Measurements from ENCODE around the gene ACSS1. TPM values are rescaled to one million over a fixed set of nuclear protein-coding genes. Genes with fewer than 3 reads are reported as not detected.

Gene ACSS1
- total RNA-seq, 1 donor: 1.4 TPM

DNA sequence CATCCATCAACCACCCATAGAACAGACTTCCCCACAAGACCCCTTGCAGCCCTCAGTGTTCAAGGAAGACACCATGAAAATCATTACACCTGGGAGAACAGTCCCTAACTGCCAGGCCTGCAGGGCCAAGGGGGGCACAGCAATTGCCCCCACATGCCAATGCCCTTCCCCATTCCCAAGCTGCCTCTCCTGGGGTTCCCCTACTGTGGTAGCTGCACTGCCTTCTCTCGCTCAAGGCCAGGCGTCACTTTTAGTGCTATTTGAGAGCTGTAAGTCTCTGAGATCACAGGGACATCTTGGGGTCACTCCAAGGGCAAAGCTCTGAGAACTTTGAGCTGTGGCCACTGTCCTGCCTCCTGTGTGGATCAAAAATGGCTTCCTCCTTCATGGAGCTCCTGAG is 6.0 kb upstream of the ACSS1 start:
- H3K9me3 ChIP-seq (ENCODE audit: low read depth, low read length): no peaks in the 10 kb centered on the region
- H3K27ac ChIP-seq (ENCODE audit: low read depth, low read length): no peak overlapping the region
- H3K36me3 ChIP-seq (ENCODE audit: insufficient read depth, low read length): no peaks in the 10 kb centered on the region
- no peak overlapping the region for H3K4me3 ChIP-seq (ENCODE audit: insufficient read depth, low read length)
- no peaks in the 10 kb centered on the region for H3K79me2 ChIP-seq (ENCODE audit: insufficient read depth, low read length)
- H2AFZ ChIP-seq (ENCODE audit: low read length): no peak overlapping the region
- no peaks in the 10 kb centered on the region for H3K4me1 ChIP-seq (ENCODE audit: insufficient read depth, low read length)
- no peaks in the 10 kb centered on the region for H4K20me1 ChIP-seq (ENCODE audit: insufficient read depth, low read length)
- TF ChIP-seq CTCF (IDR thresholded peaks at IDR 0.05; ENCODE audit: extremely low read depth, low read depth, low read length): no peak
- peaks cover 80% of the 10 kb centered on the region for H3K27me3 ChIP-seq (ENCODE audit: insufficient read depth, low read length)
- peak; percentile 15 for DNase-seq (ENCODE audit: insufficient read length, low spot score, missing footprints)
- no peak overlapping the region for H3K4me2 ChIP-seq (ENCODE audit: insufficient read depth, low read length)

GRCh38 chr20:25063546-25063945 is 5.6 kb upstream of the ACSS1 start:
- H3K4me2 ChIP-seq (ENCODE audit: insufficient read depth, low read length): no peak overlapping the region
- no peaks in the 10 kb centered on the region for H3K36me3 ChIP-seq (ENCODE audit: insufficient read depth, low read length)
- peaks cover under 1% of the 10 kb centered on the region for H3K4me1 ChIP-seq (ENCODE audit: insufficient read depth, low read length)
- no peak overlapping the region for H3K27ac ChIP-seq (ENCODE audit: low read depth, low read length)
- H3K79me2 ChIP-seq (ENCODE audit: insufficient read depth, low read length): no peaks in the 10 kb centered on the region
- no peaks in the 10 kb centered on the region for H4K20me1 ChIP-seq (ENCODE audit: insufficient read depth, low read length)
- no peak for TF ChIP-seq CTCF (IDR thresholded peaks at IDR 0.05; ENCODE audit: extremely low read depth, low read depth, low read length)
- H2AFZ ChIP-seq (ENCODE audit: low read length): no peak overlapping the region
- H3K9me3 ChIP-seq (ENCODE audit: low read depth, low read length): no peaks in the 10 kb centered on the region
- H3K27me3 ChIP-seq (ENCODE audit: insufficient read depth, low read length): peaks cover 80% of the 10 kb centered on the region
- peak; percentile 65 for DNase-seq (ENCODE audit: insufficient read length, low spot score, missing footprints)
- H3K4me3 ChIP-seq (ENCODE audit: insufficient read depth, low read length): no peak overlapping the region

DNA sequence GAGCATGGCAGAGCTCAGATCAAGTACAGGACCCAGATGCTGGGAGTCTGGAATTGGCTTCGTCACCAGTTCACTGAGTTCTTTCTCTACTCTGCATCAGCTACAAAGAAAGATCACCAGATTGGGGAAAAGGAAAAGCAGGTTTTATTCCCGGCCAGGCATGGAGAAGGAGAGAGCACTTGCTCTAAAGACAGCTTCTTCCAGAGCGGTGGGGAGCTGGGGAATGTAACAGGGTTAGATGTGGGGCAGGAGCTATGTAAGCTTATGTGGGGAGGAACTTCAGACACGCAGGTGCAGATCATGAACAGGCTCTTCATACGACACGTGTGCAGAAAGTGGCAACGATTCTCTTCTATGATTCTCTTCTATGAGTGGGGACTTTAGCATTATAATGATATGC is 4.9 kb upstream of the ACSS1 start:
- peaks cover 4% of the 10 kb centered on the region for H3K4me1 ChIP-seq (ENCODE audit: insufficient read depth, low read length)
- no peak overlapping the region for H3K4me3 ChIP-seq (ENCODE audit: insufficient read depth, low read length)
- no peaks in the 10 kb centered on the region for H3K36me3 ChIP-seq (ENCODE audit: insufficient read depth, low read length)
- H3K27me3 ChIP-seq (ENCODE audit: insufficient read depth, low read length): peaks cover 81% of the 10 kb centered on the region
- TF ChIP-seq CTCF (IDR thresholded peaks at IDR 0.05; ENCODE audit: extremely low read depth, low read depth, low read length): no peak
- H3K4me2 ChIP-seq (ENCODE audit: insufficient read depth, low read length): no peak overlapping the region
- H3K9me3 ChIP-seq (ENCODE audit: low read depth, low read length): no peaks in the 10 kb centered on the region
- H3K79me2 ChIP-seq (ENCODE audit: insufficient read depth, low read length): no peaks in the 10 kb centered on the region
- H4K20me1 ChIP-seq (ENCODE audit: insufficient read depth, low read length): no peaks in the 10 kb centered on the region
- no peak overlapping the region for H2AFZ ChIP-seq (ENCODE audit: low read length)
- no peak overlapping the region for H3K27ac ChIP-seq (ENCODE audit: low read depth, low read length)
- peak; percentile 62 for DNase-seq (ENCODE audit: insufficient read length, low spot score, missing footprints)

- no peak for TF ChIP-seq CTCF (IDR thresholded peaks at IDR 0.05; ENCODE audit: extremely low read depth, low read depth, low read length)
These were observed 4.0 kb upstream of the ACSS1 start for GRCh38 chr20:25061821-25062530.

More at GRCh38 chr20:25061821-25062530, 4.0 kb upstream of the ACSS1 start:
- peaks cover 81% of the 10 kb centered on the region for H3K27me3 ChIP-seq (ENCODE audit: insufficient read depth, low read length)
- no peak overlapping the region for H3K27ac ChIP-seq (ENCODE audit: low read depth, low read length)
- H3K4me1 ChIP-seq (ENCODE audit: insufficient read depth, low read length): peaks cover 10% of the 10 kb centered on the region
- no peak overlapping the region for H3K4me3 ChIP-seq (ENCODE audit: insufficient read depth, low read length)
- no peaks in the 10 kb centered on the region for H3K79me2 ChIP-seq (ENCODE audit: insufficient read depth, low read length)
- no peaks in the 10 kb centered on the region for H4K20me1 ChIP-seq (ENCODE audit: insufficient read depth, low read length)
- peak; percentile 70 for DNase-seq (ENCODE audit: insufficient read length, low spot score, missing footprints)
- H3K9me3 ChIP-seq (ENCODE audit: low read depth, low read length): no peaks in the 10 kb centered on the region
- no peak overlapping the region for H3K4me2 ChIP-seq (ENCODE audit: insufficient read depth, low read length)
- H3K36me3 ChIP-seq (ENCODE audit: insufficient read depth, low read length): no peaks in the 10 kb centered on the region
- H2AFZ ChIP-seq (ENCODE audit: low read length): no peak overlapping the region
